Cardiac septum (tissue), 1 donor: ENCODE measurements around the gene ANKS1A. TPM values are rescaled to one million over a fixed set of nuclear protein-coding genes. Genes with fewer than 3 reads are reported as not detected.
"Not testable (repeated sequence)": the region's sequence is repeated elsewhere in the genome, so short reads cannot be mapped to it uniquely, and the experiment has no call there.

Experiments
- DNase-seq: peaks from one replicate; pipeline ENCODE4 v3.0.0-alpha.2; 2020; ENCODE audit warnings: low spot score
- intact Hi-C: fragments of 100-400 bp; cut with DNase I; formaldehyde crosslinking; loops from one replicate; pipeline ENCODE4 v1.14.0; 2022
- long read RNA-seq: library from polyadenylated mRNA; unstranded; transcript quantifications from one replicate; pipeline ENCODE4 v2.0.0, GENCODE V29; 2021
- total RNA-seq: library from RNA; stranded (reverse); fragmentation: NEBNext Ultra II Directional; extraction: Animal tissue kit (Norgen Biotek cat#: 25700); gene quantifications from one replicate; pipeline ENCODE4 v1.2.1, GENCODE V29; 2021
- donor health status: DM: no; HTN: no; CAD: no.

ANKS1A gene
- 29.5 TPM for total RNA-seq
- long read RNA-seq, partial matches to known transcripts = 9 of 44 reads
- long read RNA-seq, other reads (novel, unspliced or antisense) = 35 of 44 reads

GRCh38 chr6:34888874-34889555 is at the start of gene ANKS1A:
Gene ANKS1A, plus strand, starts transcription at chr6:34889255. Its CDS starts 148 bp downstream, at chr6:34889403.
- intact Hi-C loops = loop anchor here (5.0 kb wide), 3 partner anchors 83 to 132 kb away; partner anchors contain the start of genes BLTP3A and SNRPC
- peak; percentile 96 for DNase-seq

- intact Hi-C loops = no loop called here
- DNase-seq = no peak
Measured at GRCh38 chr6:34839666-34840352, 49.2 kb upstream of the ANKS1A start.

- DNase-seq, intact Hi-C loops: not testable (repeated sequence)
Measured at GRCh38 chr6:34849066-34849465, 40.0 kb upstream of the ANKS1A start.

GRCh38 chr6:34851361-34851760 is 37.7 kb upstream of the ANKS1A start:
- no peak for DNase-seq
- intact Hi-C loops = no loop called here

- DNase-seq = no peak
- intact Hi-C loops = no loop called here
Measured at GRCh38 chr6:34852406-34853085, 36.5 kb upstream of the ANKS1A start.

- no peak for DNase-seq
- intact Hi-C loops = no loop called here
Measured at GRCh38 chr6:34855463-34855862, 33.6 kb upstream of the ANKS1A start.

GRCh38 chr6:34858681-34859080 is 30.4 kb upstream of the ANKS1A start:
- DNase-seq = no peak
- intact Hi-C loops = no loop called here

GRCh38 chr6:34859951-34860350 is 29.1 kb upstream of the ANKS1A start:
- DNase-seq = no peak
- intact Hi-C loops = loop anchor here (10.0 kb wide), 1 partner anchor 95 kb away; no protein-coding TSS in a partner anchor

GRCh38 chr6:34860776-34861175 is 28.3 kb upstream of the ANKS1A start:
- no peak for DNase-seq
- intact Hi-C loops = loop anchor here (10.0 kb wide), 1 partner anchor 96 kb away; no protein-coding TSS in a partner anchor

GRCh38 chr6:34864007-34864406 is 25.0 kb upstream of the ANKS1A start:
- intact Hi-C loops = loop anchor here (10.0 kb wide), 1 partner anchor 99 kb away; no protein-coding TSS in a partner anchor
- no peak for DNase-seq

GRCh38 chr6:34865107-34865506 is 23.9 kb upstream of the ANKS1A start:
- intact Hi-C loops = loop anchor here (10.0 kb wide), 1 partner anchor 100 kb away; no protein-coding TSS in a partner anchor
- no peak for DNase-seq

- intact Hi-C loops = loop anchor here (10.0 kb wide), 1 partner anchor 102 kb away; no protein-coding TSS in a partner anchor
- no peak for DNase-seq
Measured at GRCh38 chr6:34866509-34866908, 22.5 kb upstream of the ANKS1A start.

- no peak for DNase-seq
- intact Hi-C loops = loop anchor here (10.0 kb wide), 1 partner anchor 103 kb away; no protein-coding TSS in a partner anchor
Measured at GRCh38 chr6:34867484-34867883, 21.6 kb upstream of the ANKS1A start.

GRCh38 chr6:34871853-34872252 is 17.2 kb upstream of the ANKS1A start:
- DNase-seq = no peak
- intact Hi-C loops = no loop called here

GRCh38 chr6:34872332-34872731 is 16.7 kb upstream of the ANKS1A start:
- intact Hi-C loops = no loop called here
- DNase-seq = no peak

- DNase-seq = no peak
- intact Hi-C loops = no loop called here
Measured at GRCh38 chr6:34875292-34876213, 13.5 kb upstream of the ANKS1A start.

- DNase-seq = no peak
- intact Hi-C loops = no loop called here
Measured at GRCh38 chr6:34876472-34876871, 12.6 kb upstream of the ANKS1A start.

GRCh38 chr6:34877259-34877658 is 11.8 kb upstream of the ANKS1A start:
- DNase-seq = no peak
- intact Hi-C loops = no loop called here

- intact Hi-C loops = no loop called here
- DNase-seq = no peak
Measured at GRCh38 chr6:34877869-34878485, 11.1 kb upstream of the ANKS1A start.
